ENCODE data around the gene MED13.
"Not testable (repeated sequence)": the region's sequence is repeated elsewhere in the genome, so short reads cannot be mapped to it uniquely, and the experiment has no call there.

MED13 gene

DNA sequence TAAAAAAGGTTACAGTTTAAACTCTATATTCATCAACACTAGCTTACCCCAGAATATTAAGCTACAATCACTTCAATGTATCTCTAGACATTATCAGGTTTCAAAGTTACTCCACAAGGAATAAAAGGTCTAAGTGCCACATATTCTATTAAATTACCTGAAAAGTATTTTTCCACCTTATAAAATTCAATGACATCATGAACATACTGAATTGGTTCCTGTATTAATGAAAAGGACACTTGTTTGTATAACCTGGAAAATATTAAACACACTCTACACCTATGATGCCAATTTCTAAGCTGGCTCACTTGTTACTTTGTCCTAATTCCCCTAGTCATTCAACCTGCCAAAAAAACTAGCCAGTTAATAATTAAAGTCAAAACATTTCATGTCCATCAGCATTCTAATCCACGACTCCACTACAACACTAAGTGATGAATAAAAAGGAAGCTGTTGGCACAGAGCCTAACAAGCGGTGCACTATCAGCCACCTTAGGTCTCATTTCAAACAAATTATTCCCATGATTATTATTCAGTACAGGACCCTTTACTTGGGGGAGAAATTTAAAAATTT is 12.2 kb downstream of the MED13 start:
- no peak for DNase-seq (ENCODE audit: low read depth in 2 of 2)

DNA sequence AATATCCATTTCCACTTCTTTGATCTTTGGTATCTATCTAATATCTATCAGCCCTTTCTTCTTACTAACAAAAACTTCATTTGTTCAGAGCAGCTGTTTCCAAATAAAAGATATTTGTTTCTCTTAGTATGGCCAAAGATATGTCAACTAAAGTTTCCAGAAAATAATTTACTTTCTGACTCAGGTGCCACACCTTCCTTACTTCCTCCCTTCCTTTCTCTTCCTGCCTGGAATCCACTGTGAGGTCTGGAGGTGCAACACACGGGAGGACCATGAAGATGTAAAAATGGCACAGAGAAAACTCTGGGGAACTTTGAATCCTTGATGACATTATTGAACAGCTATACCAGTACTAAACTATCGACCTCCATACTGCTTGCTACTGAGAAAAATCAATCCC is 14.0 kb downstream of the MED13 start:
- no peak for DNase-seq (ENCODE audit: low read depth in 2 of 2)

DNA sequence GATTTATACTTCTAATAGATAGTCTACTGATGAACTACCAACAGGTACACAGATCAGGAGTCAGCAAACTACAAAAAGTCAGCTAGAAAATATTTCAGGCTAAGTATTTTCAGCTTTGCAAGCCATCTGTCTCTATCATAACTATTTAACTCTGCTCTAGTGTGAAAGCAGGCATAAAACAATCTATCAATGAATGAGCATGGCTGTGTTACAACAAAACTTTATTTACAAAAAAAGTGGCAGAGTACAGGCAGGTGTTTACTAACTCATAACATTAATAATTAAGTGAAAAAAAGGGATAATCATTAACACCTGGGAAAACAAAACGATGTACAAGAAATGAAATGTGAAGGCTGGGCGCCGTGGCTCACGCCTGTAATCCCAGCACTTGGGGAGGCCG is 15.8 kb downstream of the MED13 start:
- DNase-seq (ENCODE audit: low read depth in 2 of 2), result no peak

DNA sequence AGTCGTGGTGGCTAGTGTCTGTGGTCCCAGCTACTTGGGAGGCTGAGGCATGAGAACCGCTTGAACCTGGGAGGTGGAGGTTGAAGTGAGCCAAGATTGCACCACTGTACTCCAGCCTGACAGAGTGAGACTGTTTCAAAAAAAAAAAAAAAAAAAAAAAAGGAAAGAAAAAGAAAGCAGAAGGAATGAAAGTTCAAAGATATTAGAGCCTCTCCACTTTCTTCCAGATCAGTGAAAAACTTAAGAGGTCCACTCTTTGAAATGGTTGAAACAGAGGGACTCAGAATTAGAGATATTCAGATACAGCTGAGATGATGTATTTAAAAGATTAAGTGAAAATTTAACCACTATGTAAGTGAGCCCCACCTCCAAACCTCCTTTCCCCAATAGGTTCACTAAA is 16.8 kb downstream of the MED13 start:
- DNase-seq (ENCODE audit: low read depth in 2 of 2), result no peak

DNA sequence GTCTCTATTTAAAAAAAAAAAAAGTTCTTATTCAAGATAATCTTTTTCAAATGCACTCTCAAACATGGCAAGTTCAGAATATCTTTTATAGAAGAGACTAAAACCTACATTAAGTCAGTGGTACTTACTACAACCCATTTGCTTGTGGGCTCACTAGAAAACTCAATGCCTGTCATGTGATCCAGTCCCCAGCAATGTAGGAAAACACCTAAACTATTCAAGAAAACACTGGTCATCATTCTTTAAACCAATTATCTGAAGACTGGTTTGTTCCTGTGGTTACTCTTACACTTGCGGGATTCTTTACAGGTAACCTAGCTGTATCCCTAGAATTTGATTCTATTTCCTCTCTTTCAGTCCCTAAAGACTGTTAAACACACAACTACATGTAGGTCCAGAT is 19.6 kb downstream of the MED13 start:
- no peak for DNase-seq (ENCODE audit: low read depth in 2 of 2)

DNA sequence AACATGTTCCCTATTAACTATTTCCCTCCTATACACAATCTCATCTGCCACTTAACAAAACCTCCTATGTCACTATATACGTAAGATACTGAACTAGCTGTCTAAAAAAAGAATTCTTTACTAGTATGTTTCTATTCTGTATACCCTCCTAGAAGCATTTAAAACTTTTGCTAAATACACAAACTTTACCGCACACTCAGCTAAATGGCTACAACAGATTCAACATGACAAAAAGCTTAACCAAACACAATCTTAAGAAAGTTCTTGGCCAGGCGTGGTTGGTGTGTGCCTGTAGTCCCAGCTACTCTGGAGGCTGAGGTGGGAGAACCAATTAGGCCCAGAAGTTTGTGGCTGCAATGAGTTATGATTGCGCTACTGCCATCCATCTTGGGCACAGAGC is 20.0 kb downstream of the MED13 start:
- DNase-seq (ENCODE audit: low read depth in 2 of 2), result no peak

DNA sequence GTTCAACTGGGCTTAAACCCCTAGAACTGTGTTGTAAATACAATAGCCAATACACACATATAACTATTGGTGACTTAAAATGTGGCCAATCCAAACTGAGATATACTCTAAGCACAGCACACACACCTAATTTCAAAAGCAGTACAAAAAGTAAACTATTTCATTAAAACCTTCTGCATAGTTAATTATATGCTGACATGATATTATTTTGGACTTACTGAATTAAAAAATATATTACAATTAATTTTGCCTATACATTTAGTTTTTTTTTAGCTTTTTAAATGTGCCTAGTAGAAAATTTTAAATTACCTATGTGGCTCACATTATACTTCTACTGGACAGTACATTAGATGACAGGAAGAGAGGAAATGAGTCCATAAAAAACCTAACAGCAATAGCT is 21.5 kb downstream of the MED13 start:
- no peak for DNase-seq (ENCODE audit: low read depth in 2 of 2)

DNA sequence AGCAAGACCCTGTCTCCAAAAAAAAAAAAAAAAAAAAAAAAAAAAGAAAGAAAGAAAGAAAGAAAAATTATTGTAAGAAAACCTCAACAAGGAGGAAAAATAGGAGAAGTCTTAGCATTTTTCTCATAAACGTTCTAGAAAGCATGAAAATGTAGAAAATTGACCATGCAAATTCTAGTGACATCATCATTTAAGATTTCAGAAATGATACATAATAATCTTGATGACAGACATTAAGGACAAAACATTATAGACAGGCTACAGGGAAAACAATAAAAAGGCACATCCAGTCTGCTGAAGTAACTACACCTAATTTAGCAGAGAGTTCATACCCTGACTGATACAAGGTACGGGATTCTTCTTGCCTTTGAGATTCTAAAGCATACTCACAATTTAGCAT is 21.9 kb downstream of the MED13 start:
- DNase-seq (ENCODE audit: low read depth in 2 of 2), result no peak

DNA sequence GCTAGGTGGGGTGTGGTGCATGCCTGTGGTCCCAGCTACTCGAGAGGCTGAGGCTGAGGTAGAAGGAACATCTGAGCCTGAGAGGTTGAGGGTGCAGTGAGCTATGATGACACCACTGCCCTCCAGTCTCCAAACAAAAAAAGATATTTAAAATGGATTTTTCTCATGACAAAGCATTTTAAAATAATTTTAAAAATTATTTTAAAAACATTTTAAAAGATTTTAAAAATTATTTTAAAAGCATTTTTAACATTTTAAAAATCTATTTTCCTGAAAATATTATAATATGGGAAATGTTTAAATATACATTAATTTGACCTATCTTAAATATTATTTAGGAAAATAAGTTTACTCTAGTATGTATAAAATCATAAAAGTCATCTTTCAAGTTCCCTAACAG is 26.8 kb downstream of the MED13 start:
- no peak for DNase-seq (ENCODE audit: low read depth in 2 of 2)

DNA sequence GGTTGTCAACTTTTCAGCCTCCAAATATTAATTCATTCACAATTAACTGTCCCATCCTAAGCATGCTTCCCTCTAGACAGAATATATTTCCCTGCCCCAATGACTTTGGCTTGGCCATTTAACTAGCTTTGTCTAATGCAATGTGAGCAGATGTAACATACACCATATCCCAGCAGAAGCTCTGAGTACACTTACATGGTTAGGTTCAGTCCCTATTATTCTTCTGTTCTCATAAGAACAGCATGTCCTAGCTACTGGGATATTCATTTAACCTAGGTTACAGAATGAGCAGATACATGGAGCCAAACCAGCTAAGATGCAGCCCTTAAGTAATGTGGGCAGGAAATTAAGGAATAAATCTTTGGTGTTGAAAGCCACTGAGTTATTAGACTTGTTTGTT is 31.8 kb downstream of the MED13 start:
- no peak for DNase-seq (ENCODE audit: low read depth in 2 of 2)

DNA sequence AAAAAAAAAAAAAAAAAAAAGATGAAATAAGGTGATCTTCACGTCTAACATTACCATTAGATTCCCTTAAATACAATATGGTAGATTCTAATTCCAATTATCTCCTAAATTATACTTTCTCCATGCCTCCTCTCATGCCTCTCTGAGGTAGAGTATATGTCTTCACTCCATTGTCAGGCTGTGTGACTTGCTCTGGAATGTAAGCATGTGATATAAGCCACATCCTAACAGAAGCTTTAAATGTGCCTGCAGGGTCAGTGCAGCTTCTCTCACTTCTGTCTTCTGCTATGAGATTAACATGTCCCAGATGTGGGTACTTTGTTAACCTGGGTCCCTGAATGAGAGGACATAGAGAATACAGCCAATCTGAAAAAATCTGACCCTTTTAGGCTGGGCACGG is 32.6 kb downstream of the MED13 start:
- no peak for DNase-seq (ENCODE audit: low read depth in 2 of 2)

DNA sequence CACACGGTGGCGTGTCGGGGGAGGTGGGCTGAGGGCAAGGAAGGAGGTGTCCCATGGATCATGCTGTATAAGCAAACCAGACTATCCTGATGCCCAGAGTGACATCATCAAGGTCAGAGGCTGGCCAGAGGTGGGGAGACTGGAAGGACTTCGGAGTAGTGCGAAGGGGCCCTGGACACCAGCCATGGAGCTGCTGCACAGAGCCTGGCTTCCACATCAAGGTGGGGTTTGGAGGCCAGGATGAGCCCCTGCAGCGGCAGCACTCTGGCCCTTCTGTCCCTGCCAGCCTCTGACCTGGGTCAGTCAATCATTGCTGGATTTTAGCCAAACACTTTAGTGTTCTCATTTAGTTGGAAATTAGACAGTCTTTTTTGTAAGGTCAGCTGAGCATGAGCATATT is 34.8 kb downstream of the MED13 start:
- no peak for DNase-seq (ENCODE audit: low read depth in 2 of 2)

DNA sequence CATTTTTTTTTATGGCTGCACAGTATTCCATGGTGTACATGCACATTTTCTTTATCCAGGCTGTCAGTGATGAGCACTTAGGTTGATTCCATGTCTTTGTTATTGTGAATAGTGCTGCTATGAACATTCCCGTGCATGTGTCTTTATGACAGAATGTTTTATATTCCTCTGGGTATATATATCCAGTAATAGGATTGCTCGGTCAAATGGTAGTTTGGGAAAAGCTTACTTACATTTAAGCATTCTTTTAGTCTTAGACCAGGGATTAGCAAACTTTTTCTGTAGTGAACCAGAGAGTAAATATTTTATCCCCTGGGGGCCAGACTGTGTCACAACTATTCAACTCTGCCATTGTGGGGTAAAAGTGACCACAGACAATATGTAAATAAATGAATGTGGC is 40.2 kb downstream of the MED13 start:
- no peak for DNase-seq (ENCODE audit: low read depth in 2 of 2)

DNA sequence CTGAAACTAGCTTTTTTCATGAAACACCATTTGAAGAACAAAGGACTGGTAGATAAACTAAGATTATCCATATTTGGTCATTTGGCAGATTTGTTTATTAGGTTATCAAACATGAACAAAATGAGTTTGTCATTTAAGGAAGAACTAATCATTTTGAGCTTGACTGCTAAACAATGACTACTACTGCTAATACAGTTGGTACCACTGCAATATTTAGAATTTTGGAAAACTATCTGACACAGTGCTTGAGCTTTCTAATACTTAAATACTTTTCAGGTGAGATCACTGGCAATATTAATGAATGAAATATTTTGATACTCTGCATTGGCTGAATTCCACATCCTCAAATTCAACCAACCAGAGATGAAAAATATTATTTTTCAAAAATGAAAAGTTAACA is 47.2 kb downstream of the MED13 start:
- DNase-seq (ENCODE audit: low read depth in 2 of 2), result no peak

DNA sequence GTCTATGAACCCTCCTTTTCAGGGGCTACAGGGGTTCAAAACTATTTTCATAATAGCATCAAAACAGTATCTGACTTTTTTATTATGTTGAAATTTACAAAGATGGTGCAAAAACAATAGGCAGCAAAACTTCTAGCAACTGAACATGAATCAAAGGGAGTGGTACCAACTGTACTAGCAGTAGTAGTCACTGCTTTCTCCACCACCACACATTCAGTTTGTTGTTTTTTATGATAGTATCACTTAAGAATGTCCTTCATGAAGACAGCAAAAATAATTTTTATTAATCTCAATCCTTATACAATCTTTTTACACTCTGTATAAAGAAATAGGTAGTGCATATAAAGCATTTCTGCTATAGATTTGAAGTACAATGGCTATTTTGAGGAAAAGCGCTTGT is 47.6 kb downstream of the MED13 start:
- no peak for DNase-seq (ENCODE audit: low read depth in 2 of 2)

DNA sequence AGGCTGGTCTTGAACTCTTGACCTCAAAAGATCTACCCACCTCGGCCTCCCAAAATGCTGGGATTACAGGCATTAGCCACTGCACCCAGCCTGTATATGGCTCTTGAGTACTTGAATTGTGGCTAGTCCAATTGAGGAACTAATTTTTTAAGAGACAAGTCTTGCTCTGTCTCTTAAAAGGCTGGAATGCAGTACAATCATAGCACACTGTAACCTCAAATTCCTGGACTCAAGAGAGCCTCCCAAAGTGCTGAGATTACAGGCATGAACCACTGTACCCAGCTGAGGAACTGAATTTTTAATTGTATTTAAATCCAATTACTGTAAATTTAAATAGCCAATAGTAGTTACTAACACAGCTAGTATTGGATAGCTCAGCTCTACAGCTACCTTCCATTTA is 50.6 kb downstream of the MED13 start:
- no peak for DNase-seq (ENCODE audit: low read depth in 2 of 2)

DNA sequence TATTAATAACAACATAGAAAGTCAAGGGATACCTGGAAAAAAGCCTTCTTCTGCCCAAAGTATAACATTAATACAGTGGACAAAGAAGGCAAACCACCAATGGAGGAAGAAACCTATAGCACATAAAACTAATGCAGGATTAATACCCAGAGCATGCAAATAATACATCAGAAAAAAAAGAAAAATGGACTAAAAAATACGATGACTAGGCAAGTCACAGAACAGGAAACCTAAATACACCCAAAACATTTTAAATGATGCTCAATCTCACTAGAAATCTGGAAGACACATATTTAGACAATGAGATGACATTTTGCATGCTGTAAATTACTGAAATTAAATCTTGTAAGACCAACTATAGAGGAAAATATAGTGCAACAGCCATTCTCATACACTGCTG is 55.9 kb downstream of the MED13 start:
- no peak for DNase-seq (ENCODE audit: low read depth in 2 of 2)

DNA sequence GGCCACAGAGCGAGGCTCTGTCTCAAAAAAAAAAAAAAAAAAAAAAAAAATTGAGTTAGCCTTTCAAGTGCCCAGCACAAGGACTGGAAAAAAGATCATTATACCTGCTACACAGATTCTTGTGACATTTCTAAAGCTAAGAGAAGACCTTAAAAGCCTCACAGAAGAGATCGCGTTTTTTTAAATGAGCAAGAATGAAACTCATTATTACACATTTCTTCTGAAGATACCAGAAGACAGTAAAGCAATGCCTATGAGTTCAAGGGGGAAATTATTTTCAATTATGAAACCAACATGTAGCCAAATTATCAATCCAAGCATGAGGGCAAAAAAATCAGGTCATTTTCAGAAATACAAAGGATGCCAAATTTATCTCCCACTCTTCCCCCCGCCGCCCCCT is 56.8 kb downstream of the MED13 start:
- DNase-seq (ENCODE audit: low read depth in 2 of 2), result no peak

DNA sequence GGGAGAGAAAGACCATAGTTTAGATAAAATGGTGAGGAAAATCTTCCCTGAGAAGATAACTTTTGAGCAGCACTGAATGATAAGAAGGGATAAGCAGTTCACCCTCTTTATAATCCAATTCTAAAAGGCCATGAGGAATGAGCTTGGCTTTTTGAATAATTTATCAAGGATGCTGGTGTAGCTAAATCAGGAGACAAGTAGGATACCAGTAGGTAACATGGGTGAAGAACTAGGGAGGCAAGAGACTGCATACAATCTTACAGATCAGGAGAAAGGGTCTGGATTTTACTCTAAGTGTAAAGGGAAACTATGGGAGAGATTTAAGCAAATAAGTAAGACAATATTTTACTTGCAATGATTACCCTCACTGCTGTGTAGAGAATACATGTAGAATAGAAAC is 60.7 kb downstream of the MED13 start:
- DNase-seq (ENCODE audit: low read depth in 2 of 2), result no peak

DNA sequence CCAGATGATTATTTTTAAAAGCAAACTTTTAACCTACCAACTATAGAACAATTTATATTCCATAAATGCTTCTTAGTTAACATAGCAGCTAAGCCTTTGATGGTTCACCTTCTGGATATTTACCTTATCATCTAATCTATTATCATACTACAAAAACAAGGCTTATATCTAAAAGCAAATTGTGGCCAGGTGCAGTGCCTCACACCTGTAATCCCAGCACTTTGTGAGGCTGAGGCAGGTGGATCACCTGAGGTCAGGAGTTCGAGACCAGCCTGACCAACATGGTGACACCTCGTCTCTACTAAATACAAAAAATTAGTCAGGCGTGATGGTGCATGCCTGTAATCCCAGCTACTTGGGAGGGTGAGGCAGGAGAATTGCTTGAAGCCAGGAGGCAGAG is 61.9 kb downstream of the MED13 start:
- not testable (repeated sequence) for DNase-seq (ENCODE audit: low read depth in 2 of 2)

DNA sequence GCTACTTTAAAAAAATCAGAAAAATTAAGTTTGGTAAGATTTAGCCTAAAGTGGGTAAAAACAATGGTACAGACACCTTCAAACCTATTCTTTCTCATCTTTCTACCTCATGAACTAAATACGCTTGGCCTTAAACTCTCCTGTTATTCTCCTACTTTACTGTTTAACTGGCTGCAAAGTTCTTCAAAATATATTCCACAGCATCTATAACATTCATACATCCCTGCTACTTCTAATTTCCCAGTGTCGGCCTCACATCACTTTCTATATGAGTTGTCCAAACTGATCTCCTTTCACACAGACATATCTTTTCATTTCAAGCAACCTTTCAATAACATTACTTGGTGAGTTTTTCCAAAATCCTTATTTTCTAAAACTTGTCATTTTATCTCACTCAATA is 64.0 kb downstream of the MED13 start:
- DNase-seq (ENCODE audit: low read depth in 2 of 2), result no peak

DNA sequence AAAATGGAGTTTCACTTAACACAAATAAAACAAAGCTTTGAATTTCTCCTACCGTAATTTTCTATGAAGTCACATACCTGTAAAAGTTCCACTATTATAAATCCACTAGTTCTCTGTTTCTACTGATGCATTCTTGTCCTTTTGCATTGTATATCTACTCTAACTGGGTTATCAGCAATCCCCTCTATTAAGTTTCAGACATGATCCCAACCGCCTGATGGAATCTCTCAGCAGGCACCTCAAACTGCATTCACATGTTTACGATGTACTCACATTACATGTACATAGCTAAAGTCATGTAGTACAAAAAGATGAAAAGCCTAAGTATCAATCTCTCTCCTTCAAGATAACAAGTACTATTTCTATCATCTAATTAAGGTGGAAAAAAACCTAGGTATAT is 64.9 kb downstream of the MED13 start:
- no peak for DNase-seq (ENCODE audit: low read depth in 2 of 2)

DNA sequence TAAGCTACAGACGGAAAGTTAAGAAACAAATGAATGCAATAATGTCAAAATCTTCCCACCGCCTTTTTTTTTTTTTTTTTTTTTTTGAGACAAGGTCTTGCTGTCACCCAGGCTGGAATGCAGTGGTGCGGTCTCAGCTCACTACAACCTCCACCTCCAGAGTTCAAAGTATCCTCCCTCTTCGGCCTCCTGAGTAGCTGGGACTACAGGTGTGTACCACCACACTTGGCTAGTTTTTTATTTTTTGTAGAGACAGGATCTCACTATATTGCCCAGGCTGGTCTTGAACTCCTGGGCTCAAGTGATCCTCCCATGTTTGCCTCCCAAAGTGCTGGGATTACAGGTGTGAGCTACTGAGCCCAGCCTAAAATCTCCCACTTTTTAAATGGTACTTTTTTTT is 66.5 kb downstream of the MED13 start:
- not testable (repeated sequence) for DNase-seq (ENCODE audit: low read depth in 2 of 2)

DNA sequence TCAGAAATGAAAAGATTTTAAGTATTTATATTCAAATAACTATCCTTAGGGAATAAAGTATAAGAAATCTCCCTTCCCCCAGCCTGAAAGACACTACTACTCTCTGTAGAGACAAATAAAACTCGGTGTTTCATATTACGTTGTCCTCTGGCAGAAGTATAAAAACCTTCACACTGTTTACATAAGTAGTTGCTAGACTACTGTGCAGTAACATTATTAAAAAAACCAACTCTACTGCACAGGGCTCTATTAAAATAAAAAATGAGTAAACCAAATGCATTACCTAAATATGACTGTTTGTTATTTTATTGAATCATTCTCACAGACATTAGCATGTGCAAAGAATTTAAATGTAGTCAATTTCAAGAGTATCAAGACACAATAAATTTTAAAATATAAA is 67.4 kb downstream of the MED13 start:
- DNase-seq (ENCODE audit: low read depth in 2 of 2), result no peak

Measured in stimulated activated CD4-positive, alpha-beta T cell treated with anti-CD3 and anti-CD28 coated beads, Interleukin-12 subunit alpha, Interleukin-12 subunit beta, amount 100 ng/mL, for 24 hours (primary cell).